Keratinocyte (primary cell): ENCODE results near the gene IGF1. TPM values are rescaled to one million over a fixed set of nuclear protein-coding genes. Genes with fewer than 3 reads are reported as not detected.

Source experiments
- DNase-seq: peaks from one replicate; pipeline ENCODE4 v3.0.0-alpha.2; 2011; ENCODE audit warnings: low read depth, missing footprints, low spot score
- FAIRE-seq: peaks from 2 replicates; lab custom pipeline; 2011; peaks lifted over from hg19 to GRCh38; lab: Jason Lieb, UNC
- H2AFZ ChIP-seq: 2 replicates; pipeline ENCODE4 v1.6.0; 2012; ENCODE audit warnings: low read length, control low read depth, inconsistent platforms; ENCODE audit not compliant: control insufficient read depth
- H3K27ac ChIP-seq: 2 replicates; pipeline ENCODE4 v1.5.1; 2011; ENCODE audit warnings: low read length; ENCODE audit not compliant: control insufficient read depth, insufficient read depth
- H3K27me3 ChIP-seq: 3 replicates; pipeline ENCODE4 v1.6.0; 2011; ENCODE audit warnings: low read length; ENCODE audit not compliant: control insufficient read depth, insufficient read depth; ENCODE audit errors: extremely low read depth
- H3K36me3 ChIP-seq, 2 experiments: 2 replicates in 1 of 2; 3 replicates in 1 of 2; pipeline ENCODE4 v1.5.1; 2011; ENCODE audit warnings: low read length in 2 of 2, mild to moderate bottlenecking in 1 of 2; ENCODE audit not compliant: control insufficient read depth in 2 of 2, insufficient read depth in 2 of 2; ENCODE audit errors: extremely low read depth in 1 of 2
- H3K4me1 ChIP-seq: 3 replicates; pipeline ENCODE4 v1.5.1; 2011; ENCODE audit warnings: low read length; ENCODE audit not compliant: control insufficient read depth, insufficient read depth; ENCODE audit errors: extremely low read depth
- H3K4me2 ChIP-seq: 3 replicates; pipeline ENCODE4 v1.6.0; 2011; ENCODE audit warnings: low read depth, low read length; ENCODE audit not compliant: control insufficient read depth, insufficient read depth; ENCODE audit errors: extremely low read depth
- H3K4me3 ChIP-seq, 3 experiments: fragments of 200-600 bp in 1 of 3; sonication (generic) in 1 of 3; 2 replicates in 2 of 3; 3 replicates in 1 of 3; pipeline ENCODE4 v1.5.1; 2011 to 2016; ENCODE audit warnings: low read length in 3 of 3, mild to moderate bottlenecking in 3 of 3, control low read depth in 2 of 3, inconsistent platforms in 1 of 3, low read depth in 1 of 3, mixed read lengths in 1 of 3, mixed run types in 1 of 3, moderate library complexity in 1 of 3; ENCODE audit not compliant: control insufficient read depth in 2 of 3, insufficient read depth in 2 of 3; ENCODE audit errors: extremely low read depth in 1 of 3
- H3K79me2 ChIP-seq: 2 replicates; pipeline ENCODE4 v1.6.0; 2012; ENCODE audit warnings: low read length; ENCODE audit not compliant: control insufficient read depth, insufficient read depth
- H3K9ac ChIP-seq: 3 replicates; pipeline ENCODE4 v1.6.0; 2011; ENCODE audit warnings: low read length; ENCODE audit not compliant: control insufficient read depth, insufficient read depth; ENCODE audit errors: extremely low read depth
- H3K9me1 ChIP-seq: 3 replicates; pipeline ENCODE4 v1.6.0; 2011; ENCODE audit warnings: low read length; ENCODE audit not compliant: control insufficient read depth, insufficient read depth; ENCODE audit errors: extremely low read depth
- H3K9me3 ChIP-seq: 2 replicates; pipeline ENCODE4 v1.5.1; 2012; ENCODE audit warnings: low read depth, low read length; ENCODE audit not compliant: control insufficient read depth
- H4K20me1 ChIP-seq: 3 replicates; pipeline ENCODE4 v1.6.0; 2011; ENCODE audit warnings: low read length; ENCODE audit not compliant: control insufficient read depth, insufficient read depth; ENCODE audit errors: extremely low read depth
- CTCF ChIP-seq, 3 experiments: IDR thresholded peaks in 1 of 3; conservative IDR thresholded peaks in 1 of 3; optimal IDR thresholded peaks in 1 of 3; 2 replicates in 2 of 3; 3 replicates in 1 of 3; pipeline versions ENCODE3 to v1.5.1; 2011; ENCODE audit warnings: low read length in 3 of 3, mild to moderate bottlenecking in 3 of 3, moderate library complexity in 2 of 3, control low read depth in 1 of 3, inconsistent platforms in 1 of 3; ENCODE audit not compliant: insufficient read depth in 2 of 3; ENCODE audit errors: extremely low read depth in 1 of 3
- EZH2 ChIP-seq: IDR thresholded peaks from one replicate; pipeline ENCODE4 v1.6.1; 2012; ENCODE audit warnings: inconsistent platforms, mild to moderate bottlenecking, low read length, moderate library complexity
- dilution Hi-C: fragments of 300-500 bp; cut with MboI; formaldehyde crosslinking; loops from one replicate; pipeline ENCODE4 v1.7.0; 2020; ENCODE audit warnings: low sequenced_read_pairs; ENCODE audit not compliant: extremely low pct_ligation_motif_present
- polyA plus RNA-seq, 5 experiments: library from polyadenylated mRNA; depleted of rRNA in 3 of 5; stranded (reverse) in 3 of 5; stranded (forward) in 1 of 5; unstranded in 1 of 5; fragments of >200 nt; gene quantifications; 1 replicate in 1 of 5; 2 replicates in 3 of 5; 3 replicates in 1 of 5; pipeline versions ENCODE4 v1.2.1 to v1.2.3, GENCODE V29; 2011 to 2012; ENCODE audit warnings: missing spikeins in 2 of 5, low read depth in 1 of 5, low replicate concordance in 1 of 5

IGF1 gene
- polyA plus RNA-seq, 1 donor (not counting 4 experiments of a cell fraction or from before 2014, with no cell fraction given): not detected

- H2AFZ ChIP-seq: no peak overlapping the region
- DNase-seq: no peak
- dilution Hi-C loops: no loop called here
Observed at GRCh38 chr12:102527171-102527720, 46.9 kb upstream of the IGF1 start.

GRCh38 chr12:102526656-102527055 is 46.3 kb upstream of the IGF1 start:
- dilution Hi-C loops: no loop called here
- H3K4me3 ChIP-seq: no peak overlapping the region
- no peaks in the 10 kb centered on the region for H3K9me3 ChIP-seq
- H3K27ac ChIP-seq: no peak overlapping the region
- H3K9me1 ChIP-seq: no peaks in the 10 kb centered on the region
- no peaks in the 10 kb centered on the region for H3K79me2 ChIP-seq
- FAIRE-seq (no peak), DNase-seq (no peak)
- no peaks in the 10 kb centered on the region for H3K4me1 ChIP-seq
- TF ChIP-seq CTCF (optimal IDR thresholded peaks at IDR 0.05 in 1 of 3, IDR thresholded peaks at IDR 0.05 in 1 of 3, conservative IDR thresholded peaks at IDR 0.05 in 1 of 3; ENCODE audit: extremely low read depth in 1 of 3, insufficient read depth in 2 of 3, low read length in 3 of 3) (no peak), EZH2 (no peak)
- no peak overlapping the region for H2AFZ ChIP-seq
- H4K20me1 ChIP-seq: no peaks in the 10 kb centered on the region
- no peak overlapping the region for H3K9ac ChIP-seq
- no peaks in the 10 kb centered on the region for H3K27me3 ChIP-seq
- H3K36me3 ChIP-seq: no peaks in the 10 kb centered on the region
- H3K4me2 ChIP-seq: no peak overlapping the region

More at GRCh38 chr12:102527171-102527720, 46.9 kb upstream of the IGF1 start:
- H3K4me3 ChIP-seq: no peak overlapping the region
- H3K4me2 ChIP-seq: no peak overlapping the region
- no peaks in the 10 kb centered on the region for H3K36me3 ChIP-seq
- no peaks in the 10 kb centered on the region for H3K79me2 ChIP-seq
- no peaks in the 10 kb centered on the region for H3K9me3 ChIP-seq
- TF ChIP-seq CTCF (optimal IDR thresholded peaks at IDR 0.05 in 1 of 3, IDR thresholded peaks at IDR 0.05 in 1 of 3, conservative IDR thresholded peaks at IDR 0.05 in 1 of 3; ENCODE audit: extremely low read depth in 1 of 3, insufficient read depth in 2 of 3, low read length in 3 of 3) (no peak), EZH2 (no peak)
- H3K4me1 ChIP-seq: no peaks in the 10 kb centered on the region
- no peaks in the 10 kb centered on the region for H3K9me1 ChIP-seq
- H3K27me3 ChIP-seq: no peaks in the 10 kb centered on the region
- no peaks in the 10 kb centered on the region for H4K20me1 ChIP-seq
- H3K27ac ChIP-seq: no peak overlapping the region
- H3K9ac ChIP-seq: no peak overlapping the region
- no peak for FAIRE-seq
